Peyer's patch (tissue), 4 donors: ENCODE data around the gene PCSK1N. TPM values are rescaled to one million over a fixed set of nuclear protein-coding genes. Genes with fewer than 3 reads are reported as not detected.
"Not testable (repeated sequence)": the region's sequence is repeated elsewhere in the genome, so short reads cannot be mapped to it uniquely, and the experiment has no call there.

Experiments used
- DNase-seq, 3 donors: peaks; one replicate each; pipeline ENCODE4 v3.0.0-alpha.2; 2017 to 2019
- H3K27ac ChIP-seq, 4 donors: fragments of 200-600 bp; sonication (generic); one replicate each; pipeline ENCODE4 v1.5.1; 2016 to 2019
- H3K27me3 ChIP-seq, 2 donors: fragments of 200-600 bp; sonication (generic); one replicate each; pipeline ENCODE4 v1.5.1; 2019
- H3K36me3 ChIP-seq, 3 donors: fragments of 200-600 bp; sonication (generic); one replicate each; pipeline ENCODE4 v1.5.1; 2016 to 2019
- H3K4me1 ChIP-seq, 4 donors: fragments of 200-600 bp; sonication (generic); one replicate each; pipeline ENCODE4 v1.5.1; 2016 to 2019
- H3K4me3 ChIP-seq, 4 donors: fragments of 200-600 bp; sonication (generic); 1 replicate in 3 of 4; 2 replicates in 1 of 4; pipeline ENCODE4 v1.5.1; 2016 to 2019; ENCODE audit warnings: mild to moderate bottlenecking in 1 of 4
- H3K9me3 ChIP-seq, 4 donors: fragments of 200-600 bp; sonication (generic); one replicate each; pipeline ENCODE4 v1.5.1; 2016 to 2019; ENCODE audit warnings: mild to moderate bottlenecking in 1 of 4
- CTCF ChIP-seq, 6 experiments: fragments of 450-650 bp in 4 of 6; fragments of 200-600 bp in 2 of 6; sonication (generic) in 1 of 6; IDR thresholded peaks; one replicate each; pipeline ENCODE4 v1.5.1; 2017 to 2019; ENCODE audit warnings: antibody characterized with exemption in 6 of 6, mild to moderate bottlenecking in 3 of 6, moderate library complexity in 1 of 6
- POLR2A ChIP-seq, 2 donors: fragments of 450-650 bp; IDR thresholded peaks; one replicate each; pipeline ENCODE4 v1.5.1; 2017; ENCODE audit warnings: antibody characterized with exemption in 2 of 2, mild to moderate bottlenecking in 2 of 2, moderate library complexity in 2 of 2
- total RNA-seq, 4 donors: library from RNA; depleted of rRNA; stranded (reverse); fragments of >200 nt; gene quantifications; one replicate each; pipeline ENCODE4 v1.1.0, GENCODE V29; 2016

PCSK1N gene, protein sequence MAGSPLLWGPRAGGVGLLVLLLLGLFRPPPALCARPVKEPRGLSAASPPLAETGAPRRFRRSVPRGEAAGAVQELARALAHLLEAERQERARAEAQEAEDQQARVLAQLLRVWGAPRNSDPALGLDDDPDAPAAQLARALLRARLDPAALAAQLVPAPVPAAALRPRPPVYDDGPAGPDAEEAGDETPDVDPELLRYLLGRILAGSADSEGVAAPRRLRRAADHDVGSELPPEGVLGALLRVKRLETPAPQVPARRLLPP
- 10 to 100 TPM in 3 of 4 donors, not detected in 1; 19.0 to 49.2 (median 33.5) TPM for total RNA-seq

DNA sequence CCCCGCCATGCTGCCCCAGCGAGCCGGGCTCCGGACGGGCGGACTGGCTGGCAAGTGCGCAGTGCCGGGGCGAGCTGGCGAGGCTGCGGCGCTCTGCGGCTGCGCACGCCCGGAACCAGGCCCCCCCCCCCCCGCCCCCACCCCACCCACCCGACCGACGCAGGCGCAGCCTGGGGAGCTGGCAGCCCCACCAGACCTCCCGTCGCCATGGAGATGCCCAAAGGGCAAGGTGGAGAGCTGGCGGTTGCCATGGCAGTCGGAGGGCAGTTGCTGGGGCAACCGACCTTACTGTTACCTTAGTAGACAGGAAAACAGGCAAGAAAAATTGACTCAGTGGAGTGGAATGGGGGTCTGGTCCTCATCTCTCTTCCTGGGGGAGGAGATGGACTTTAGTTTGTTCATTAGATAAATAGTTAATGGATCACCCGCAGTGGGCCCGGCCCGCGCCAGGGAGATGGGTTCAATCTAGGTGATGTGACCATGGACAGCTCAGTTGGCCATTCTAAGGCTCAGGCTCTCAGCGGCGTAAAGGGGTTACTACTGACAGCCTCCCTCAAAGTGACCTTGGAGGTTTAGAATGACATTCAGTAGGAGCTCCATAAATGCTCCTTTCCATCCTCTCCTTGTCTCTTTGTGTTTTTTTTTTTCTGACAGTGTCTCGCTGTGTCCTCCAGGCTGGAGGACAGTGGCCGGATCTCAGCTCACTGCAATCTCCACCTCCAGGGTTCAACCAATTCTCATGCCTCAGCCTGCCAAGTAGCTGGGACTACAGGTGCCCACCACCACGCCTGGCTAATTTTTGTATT is at the start of gene PCSK1N:
TSS of gene PCSK1N (minus strand) at position 87 of the 806 bp plus-strand sequence. CDS start at position 9, 78 bp downstream.
- H3K36me3 ChIP-seq = no peaks in the 10 kb centered on the region
- peak within 1 kb of the TSS in 3 of 4 donors; percentile 29 to 40 (median 31) for H3K4me3 ChIP-seq
- H3K9me3 ChIP-seq = no peaks in the 10 kb centered on the region
- TF ChIP-seq CTCF (IDR thresholded peaks at IDR 0.05) (no peak), POLR2A (IDR thresholded peaks at IDR 0.05) (no peak)
- H3K27me3 ChIP-seq = no peaks in the 10 kb centered on the region
- no peak within 1 kb of the TSS for H3K27ac ChIP-seq
- no peaks in the 10 kb centered on the region for H3K4me1 ChIP-seq
- no peak for DNase-seq

DNA sequence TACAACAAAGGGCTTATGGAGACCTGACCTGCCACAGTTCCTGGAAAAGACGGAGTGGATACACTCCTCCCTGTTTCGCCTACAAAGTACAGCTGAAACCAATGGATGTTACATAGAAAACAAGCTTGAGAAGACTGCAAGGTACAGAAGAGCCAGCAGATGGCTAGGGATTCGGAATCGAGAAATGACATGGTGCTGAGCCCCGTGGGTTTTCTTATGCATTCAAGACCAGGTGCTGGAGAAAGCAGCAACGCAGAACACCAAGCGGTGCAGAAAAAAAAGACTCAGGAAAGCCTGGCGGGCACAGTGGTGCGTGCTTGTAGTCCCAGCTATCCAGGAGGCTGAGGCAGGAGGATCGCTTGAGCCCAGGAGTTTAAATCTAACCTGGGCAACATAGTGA is 48.3 kb upstream of the PCSK1N start:
- no peaks in the 10 kb centered on the region for H3K4me1 ChIP-seq
- no peaks in the 10 kb centered on the region for H3K36me3 ChIP-seq
- no peak overlapping the region for H3K27ac ChIP-seq
- no peaks in the 10 kb centered on the region for H3K9me3 ChIP-seq
- no peak overlapping the region for H3K4me3 ChIP-seq
- DNase-seq = no peak
- TF ChIP-seq POLR2A (IDR thresholded peaks at IDR 0.05) (no peak), CTCF (IDR thresholded peaks at IDR 0.05) (no peak)
- H3K27me3 ChIP-seq = no peaks in the 10 kb centered on the region

DNA sequence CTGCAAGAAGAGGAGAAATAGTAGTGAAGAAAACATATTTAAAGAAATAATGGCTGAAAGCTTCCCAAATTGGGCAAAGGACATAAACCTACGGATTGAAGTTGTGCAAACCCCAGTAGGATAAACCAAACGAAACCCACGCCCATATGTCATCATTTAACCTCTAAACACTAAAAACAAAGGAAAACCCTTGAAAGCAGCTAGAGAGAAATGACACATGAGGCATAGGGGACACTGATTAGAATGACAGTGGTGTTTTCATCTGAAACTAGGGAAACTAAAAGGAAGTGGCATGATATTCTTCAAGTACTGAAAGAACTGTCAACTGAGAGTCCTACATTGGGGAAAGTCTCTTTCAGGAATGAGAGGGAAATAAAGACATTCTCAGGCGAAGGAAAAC is 41.5 kb upstream of the PCSK1N start:
- H3K36me3 ChIP-seq, H3K27me3 ChIP-seq, H3K27ac ChIP-seq, DNase-seq, H3K4me3 ChIP-seq, H3K9me3 ChIP-seq, H3K4me1 ChIP-seq: not testable (repeated sequence)

GRCh38 chrX:48872017-48872416 is 36.6 kb upstream of the PCSK1N start:
- H3K4me3 ChIP-seq, DNase-seq: not testable (repeated sequence)

DNA sequence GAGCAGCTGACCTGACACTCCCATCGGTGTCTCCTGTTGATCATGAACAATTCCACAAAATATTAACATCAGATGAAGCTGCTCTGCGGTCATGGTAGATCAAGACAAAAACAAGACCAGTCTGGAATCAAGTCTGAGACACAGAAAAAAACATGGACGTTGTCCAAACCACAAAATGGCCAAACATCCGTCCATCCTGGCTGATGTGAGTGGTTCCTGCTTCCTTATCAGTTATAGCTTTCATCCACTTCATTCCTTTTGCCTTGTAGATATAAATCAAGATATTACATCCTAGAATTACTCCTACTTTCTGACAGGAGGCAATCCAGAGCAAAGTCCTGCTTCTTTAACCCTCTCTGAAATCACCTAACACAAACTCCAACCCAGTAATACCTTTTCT is 28.8 kb upstream of the PCSK1N start:
- no peaks in the 10 kb centered on the region for H3K9me3 ChIP-seq
- no peak for DNase-seq
- H3K27me3 ChIP-seq = no peaks in the 10 kb centered on the region
- TF ChIP-seq POLR2A (IDR thresholded peaks at IDR 0.05) (no peak), CTCF (IDR thresholded peaks at IDR 0.05) (no peak)
- H3K36me3 ChIP-seq = no peaks in the 10 kb centered on the region
- no peak overlapping the region for H3K4me3 ChIP-seq
- no peaks in the 10 kb centered on the region for H3K4me1 ChIP-seq
- no peak overlapping the region for H3K27ac ChIP-seq

More at GRCh38 chrX:48872017-48872416, 36.6 kb upstream of the PCSK1N start:
- not testable (repeated sequence) for H3K9me3 ChIP-seq, H3K4me1 ChIP-seq, H3K27ac ChIP-seq, H3K27me3 ChIP-seq, H3K36me3 ChIP-seq

DNA sequence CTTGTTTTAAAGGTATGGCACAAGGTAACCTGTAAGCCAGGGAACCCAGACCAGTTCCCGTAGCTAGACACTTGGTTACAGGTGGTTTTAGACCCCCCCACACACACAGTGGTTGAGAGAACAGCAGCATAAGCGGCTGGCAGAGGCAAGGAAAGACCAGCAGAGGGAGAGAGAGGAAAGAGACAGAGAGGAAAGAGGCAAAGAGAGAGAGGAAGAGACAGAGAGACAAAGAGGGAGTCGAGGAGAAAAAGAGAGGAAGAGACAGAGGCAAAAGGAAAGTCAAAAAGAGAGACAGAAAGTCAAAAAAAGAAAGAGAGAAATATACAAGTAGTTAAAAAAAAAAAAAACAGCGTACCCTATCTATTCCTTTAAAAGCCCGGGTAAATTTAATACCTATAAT is 19.5 kb upstream of the PCSK1N start:
- no peaks in the 10 kb centered on the region for H3K36me3 ChIP-seq
- no peaks in the 10 kb centered on the region for H3K4me1 ChIP-seq
- TF ChIP-seq POLR2A (IDR thresholded peaks at IDR 0.05) (no peak), CTCF (IDR thresholded peaks at IDR 0.05) (peak in 1 of 6 experiments; percentile 34)
- H3K4me3 ChIP-seq = no peak overlapping the region
- no peaks in the 10 kb centered on the region for H3K27me3 ChIP-seq
- no peak for DNase-seq
- no peak overlapping the region for H3K27ac ChIP-seq
- H3K9me3 ChIP-seq = no peaks in the 10 kb centered on the region

DNA sequence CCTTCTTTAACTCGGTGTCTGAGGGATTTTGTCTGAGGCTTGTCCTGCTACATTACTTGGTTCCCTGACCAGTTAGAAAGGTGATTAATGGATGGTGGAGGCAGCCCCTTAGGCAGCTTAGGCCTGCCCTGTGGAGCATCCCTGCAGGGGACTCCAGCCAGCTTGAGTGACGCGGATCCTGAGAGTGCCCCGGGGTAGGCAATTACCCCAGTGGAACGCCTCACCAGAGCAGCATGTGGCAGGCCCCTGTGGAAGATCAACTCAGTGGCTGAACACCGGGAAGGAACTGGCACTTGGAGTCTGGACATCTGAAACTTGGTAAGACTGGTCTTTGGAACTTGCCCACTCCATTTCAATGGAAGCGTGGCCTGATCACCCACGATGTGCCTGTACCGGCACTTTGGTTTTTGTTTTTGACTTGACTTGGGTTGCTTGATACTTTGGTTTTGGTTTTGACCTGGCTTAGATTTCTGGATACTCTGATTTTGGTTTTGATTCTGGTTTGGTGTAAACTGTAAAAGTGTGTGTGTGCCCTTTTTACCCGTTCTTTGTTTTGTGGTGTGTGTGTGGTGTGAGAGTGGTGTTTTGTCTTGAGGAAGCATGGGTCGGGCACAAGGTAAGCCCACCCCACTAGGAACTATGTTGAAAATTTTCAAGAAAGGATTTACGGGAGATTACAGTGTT is 18.9 kb upstream of the PCSK1N start:
- not testable (repeated sequence) for H3K4me3 ChIP-seq, H3K9me3 ChIP-seq, H3K27me3 ChIP-seq

GRCh38 chrX:48853494-48853893 is 18.1 kb upstream of the PCSK1N start:
- H3K4me1 ChIP-seq, DNase-seq, H3K4me3 ChIP-seq, H3K9me3 ChIP-seq, H3K27ac ChIP-seq, H3K27me3 ChIP-seq, H3K36me3 ChIP-seq: not testable (repeated sequence)

More for the DNA sequence above, 18.9 kb upstream of the PCSK1N start:
- not testable (repeated sequence) for DNase-seq, H3K4me1 ChIP-seq, H3K36me3 ChIP-seq, H3K27ac ChIP-seq
